Fibroblast of skin of abdomen (primary cell): ENCODE data around the gene MAN2A1.
"Not testable (repeated sequence)": the region's sequence is repeated elsewhere in the genome, so short reads cannot be mapped to it uniquely, and the experiment has no call there.

Source experiments
- DNase-seq: peaks from one replicate; pipeline ENCODE4 v3.0.0-alpha.2; 2013

Gene MAN2A1

GRCh38 chr5:109876030-109876725 lies 186.5 kb downstream of the MAN2A1 start:
- DNase-seq, result no peak

GRCh38 chr5:109876941-109877669 lies 187.4 kb downstream of the MAN2A1 start:
- peak; percentile 66 for DNase-seq

GRCh38 chr5:109877670-109878045 lies 187.9 kb downstream of the MAN2A1 start:
- DNase-seq, result peak; percentile 57

- DNase-seq, result no peak
These were observed 189.2 kb downstream of the MAN2A1 start for GRCh38 chr5:109878887-109879286.

- DNase-seq, result peak; percentile 20
These were observed 191.4 kb downstream of the MAN2A1 start for GRCh38 chr5:109880907-109881685.

- no peak for DNase-seq
These were observed 192.8 kb downstream of the MAN2A1 start for GRCh38 chr5:109882546-109882945.

GRCh38 chr5:109884676-109885075 lies 194.9 kb downstream of the MAN2A1 start:
- no peak for DNase-seq

GRCh38 chr5:109885205-109885604 lies 195.5 kb downstream of the MAN2A1 start:
- DNase-seq, result no peak

GRCh38 chr5:109888989-109889388 lies 199.3 kb downstream of the MAN2A1 start:
- DNase-seq, result no peak

- DNase-seq, result not testable (repeated sequence)
These were observed 203.5 kb downstream of the MAN2A1 start for GRCh38 chr5:109893271-109893670.

GRCh38 chr5:109898269-109899162 lies 208.8 kb downstream of the MAN2A1 start:
- DNase-seq, result no peak

- no peak for DNase-seq
These were observed 209.4 kb downstream of the MAN2A1 start for GRCh38 chr5:109899163-109899535.

- DNase-seq, result no peak
These were observed 210.7 kb downstream of the MAN2A1 start for GRCh38 chr5:109900461-109900860.

GRCh38 chr5:109900911-109901627 lies 211.3 kb downstream of the MAN2A1 start:
- no peak for DNase-seq

GRCh38 chr5:109901628-109901981 lies 211.9 kb downstream of the MAN2A1 start:
- no peak for DNase-seq

GRCh38 chr5:109903061-109903460 lies 213.3 kb downstream of the MAN2A1 start:
- DNase-seq, result no peak

GRCh38 chr5:109905906-109906305 lies 216.2 kb downstream of the MAN2A1 start:
- no peak for DNase-seq

GRCh38 chr5:109907189-109907588 lies 217.5 kb downstream of the MAN2A1 start:
- peak; percentile 27 for DNase-seq

- peak; percentile 87 for DNase-seq
These were observed 218.0 kb downstream of the MAN2A1 start for GRCh38 chr5:109907731-109908130.

- no peak for DNase-seq
These were observed 218.6 kb downstream of the MAN2A1 start for GRCh38 chr5:109908366-109908765.

GRCh38 chr5:109910874-109911273 lies 221.1 kb downstream of the MAN2A1 start:
- DNase-seq, result no peak

- peak; percentile 89 for DNase-seq
These were observed 222.0 kb downstream of the MAN2A1 start for GRCh38 chr5:109911731-109912130.
